Hindlimb muscle (tissue), 1 donor: ENCODE measurements around the gene KRT20. TPM values are rescaled to one million over a fixed set of nuclear protein-coding genes. Genes with fewer than 3 reads are reported as not detected.
"Not testable (repeated sequence)": the region's sequence is repeated elsewhere in the genome, so short reads cannot be mapped to it uniquely, and the experiment has no call there.

Source experiments
- DNase-seq: peaks from one replicate; pipeline ENCODE4 v3.0.0-alpha.2; 2013
- polyA plus RNA-seq: library from polyadenylated mRNA; unstranded; fragments of 120-200 nt; gene quantifications from one replicate; pipeline ENCODE4 v1.2.1, GENCODE V29; 2013; ENCODE audit not compliant: insufficient read length

Gene KRT20, protein sequence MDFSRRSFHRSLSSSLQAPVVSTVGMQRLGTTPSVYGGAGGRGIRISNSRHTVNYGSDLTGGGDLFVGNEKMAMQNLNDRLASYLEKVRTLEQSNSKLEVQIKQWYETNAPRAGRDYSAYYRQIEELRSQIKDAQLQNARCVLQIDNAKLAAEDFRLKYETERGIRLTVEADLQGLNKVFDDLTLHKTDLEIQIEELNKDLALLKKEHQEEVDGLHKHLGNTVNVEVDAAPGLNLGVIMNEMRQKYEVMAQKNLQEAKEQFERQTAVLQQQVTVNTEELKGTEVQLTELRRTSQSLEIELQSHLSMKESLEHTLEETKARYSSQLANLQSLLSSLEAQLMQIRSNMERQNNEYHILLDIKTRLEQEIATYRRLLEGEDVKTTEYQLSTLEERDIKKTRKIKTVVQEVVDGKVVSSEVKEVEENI
- not detected for polyA plus RNA-seq

DNA sequence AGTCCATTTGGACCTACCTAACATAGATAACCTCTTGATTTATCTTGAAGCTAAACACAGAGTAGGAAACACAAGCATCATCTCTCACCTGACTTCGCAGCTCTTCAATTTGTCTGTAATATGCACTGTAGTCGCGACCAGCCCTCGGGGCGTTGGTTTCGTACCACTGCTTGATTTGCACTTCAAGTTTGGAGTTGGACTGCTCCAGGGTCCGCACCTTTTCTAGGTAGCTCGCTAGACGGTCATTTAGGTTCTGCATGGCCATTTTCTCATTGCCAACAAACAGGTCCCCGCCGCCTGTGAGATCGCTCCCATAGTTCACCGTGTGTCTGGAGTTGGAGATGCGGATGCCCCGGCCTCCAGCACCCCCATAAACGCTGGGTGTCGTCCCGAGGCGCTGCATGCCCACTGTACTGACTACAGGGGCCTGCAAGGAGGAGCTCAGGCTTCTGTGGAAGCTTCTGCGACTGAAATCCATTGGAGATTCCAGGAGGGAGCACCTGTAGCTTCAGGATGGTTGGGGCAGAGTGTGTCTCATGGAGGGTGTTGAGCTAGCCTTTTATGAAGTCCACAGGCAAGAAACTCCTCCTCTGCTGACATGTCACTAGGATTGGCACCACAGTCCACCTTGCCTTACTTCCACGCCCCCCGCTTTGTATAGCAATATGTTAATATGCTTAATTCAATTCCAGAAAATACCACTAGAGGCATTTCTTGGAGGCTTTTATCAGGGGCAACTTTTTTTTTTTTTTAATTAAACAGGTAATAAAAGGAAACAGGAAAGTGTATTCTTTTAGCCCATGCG is at the start of gene KRT20:
TSS of gene KRT20 (minus strand) at position 535 of the 805 bp plus-strand sequence. CDS start at position 478, 57 bp downstream.
- DNase-seq, result no peak

DNA sequence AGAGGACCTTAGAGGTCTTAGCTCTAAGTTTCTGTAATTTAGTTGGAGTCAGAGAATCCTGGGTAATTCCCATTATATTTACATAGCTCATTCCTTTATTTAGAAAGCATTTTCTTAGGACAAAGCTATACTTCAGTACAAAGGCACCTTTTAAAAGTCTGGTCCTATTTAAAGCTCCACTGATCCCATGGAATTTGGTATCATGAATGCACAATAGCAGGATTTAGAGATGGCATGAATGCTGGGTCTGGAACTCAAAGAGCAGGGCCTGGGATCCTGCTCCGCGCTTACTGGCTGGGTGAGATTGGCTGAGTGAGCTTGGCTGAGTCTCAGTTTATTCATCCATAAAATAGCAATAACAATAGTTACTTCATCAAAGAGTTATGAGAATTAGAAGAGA is 47.6 kb upstream of the KRT20 start:
- DNase-seq, result no peak

DNA sequence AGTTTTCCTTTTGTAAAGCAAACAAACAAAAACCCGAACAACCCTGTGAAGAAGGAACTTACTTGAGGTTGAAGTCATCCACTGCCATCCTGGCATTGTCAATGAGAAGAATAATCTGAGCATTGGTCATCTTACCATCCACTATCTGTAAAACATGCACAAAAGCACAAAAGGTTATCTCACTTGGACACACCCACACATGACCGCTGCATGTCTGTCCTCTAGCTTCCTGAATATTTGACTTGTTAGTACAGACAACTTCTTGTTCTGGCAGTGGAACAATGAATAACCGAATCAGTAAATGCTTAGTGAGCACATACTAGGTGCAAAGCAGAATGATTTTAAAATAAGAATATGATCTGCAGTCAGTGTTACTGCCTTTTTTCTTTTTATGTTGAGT is 46.3 kb upstream of the KRT20 start:
- no peak for DNase-seq

DNA sequence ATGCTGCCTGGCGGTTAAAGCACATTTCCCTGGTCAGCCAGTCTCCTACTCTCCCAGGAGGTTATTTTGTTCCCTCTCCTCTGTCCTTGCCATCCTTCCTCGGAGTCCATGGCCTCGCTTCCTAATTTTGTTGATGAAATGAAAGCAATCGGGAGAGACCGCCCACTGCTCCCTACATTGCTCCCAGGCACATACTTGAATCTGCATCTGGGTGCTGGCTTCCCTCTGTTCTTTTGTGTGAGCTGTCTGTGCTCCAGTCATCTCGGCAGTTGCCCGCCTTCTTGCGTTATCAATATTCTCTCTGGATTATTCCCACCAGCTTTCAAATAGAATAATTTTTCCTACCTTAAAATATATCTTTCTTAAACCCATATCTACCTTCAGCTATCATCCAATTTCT is 41.3 kb upstream of the KRT20 start:
- DNase-seq, result no peak

DNA sequence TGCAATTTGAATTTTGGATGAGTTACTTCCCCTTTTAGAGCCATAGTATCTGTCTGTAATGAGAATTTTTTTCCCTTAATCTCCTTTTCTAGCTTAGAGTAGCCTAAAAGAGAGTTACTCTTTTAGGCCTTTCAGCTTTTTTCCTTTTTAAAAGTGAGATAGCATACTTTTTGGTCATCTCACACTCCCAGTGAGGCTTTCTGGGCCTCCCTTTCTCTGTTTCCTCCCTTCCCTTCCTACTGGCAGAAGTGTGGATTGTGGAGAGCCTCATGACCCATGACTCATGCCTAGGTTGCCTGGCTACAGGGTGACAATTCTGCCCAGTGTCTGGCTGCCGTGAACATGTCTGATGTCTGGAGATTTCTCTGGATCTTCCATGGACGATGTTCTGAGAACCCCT is 37.2 kb upstream of the KRT20 start:
- no peak for DNase-seq

DNA sequence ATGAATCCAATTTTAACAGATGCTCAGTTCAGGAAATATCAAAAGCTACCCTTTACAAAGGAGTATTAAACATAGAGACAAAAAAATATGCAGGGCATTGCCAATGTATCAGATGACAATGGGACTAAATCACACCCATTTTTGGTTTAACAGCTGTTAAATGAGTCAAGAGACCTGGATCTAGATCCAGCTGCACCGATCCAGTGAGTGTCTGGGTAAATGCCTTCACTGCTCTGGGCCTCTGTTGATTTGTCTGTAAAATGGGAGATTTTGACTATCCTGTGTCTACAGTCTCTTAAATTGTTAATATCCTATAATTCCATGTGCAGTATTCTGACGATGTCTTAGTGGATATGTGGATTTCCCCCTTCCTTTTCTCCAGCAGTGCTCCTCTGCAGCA is 36.0 kb upstream of the KRT20 start:
- DNase-seq, result no peak

DNA sequence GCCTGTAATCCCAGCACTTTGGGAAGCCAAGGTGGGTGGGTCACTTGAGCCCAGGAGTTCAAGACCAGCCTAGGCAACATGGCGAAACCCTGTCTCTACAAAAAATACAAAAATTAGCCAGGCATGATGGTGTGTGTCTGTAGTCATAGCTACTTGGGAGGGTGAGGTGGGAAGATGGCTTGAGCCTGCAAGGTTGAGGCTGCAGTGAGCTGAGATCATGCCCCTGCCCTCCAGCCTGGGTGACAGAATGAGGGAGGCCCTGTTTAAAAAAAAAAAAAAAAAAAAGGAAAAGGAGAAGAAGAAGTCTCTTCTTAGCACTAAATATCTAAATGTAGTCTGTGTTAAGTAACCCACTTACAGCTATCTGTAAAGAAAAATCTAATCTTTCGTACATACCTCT is 32.1 kb upstream of the KRT20 start:
- DNase-seq, result not testable (repeated sequence)

DNA sequence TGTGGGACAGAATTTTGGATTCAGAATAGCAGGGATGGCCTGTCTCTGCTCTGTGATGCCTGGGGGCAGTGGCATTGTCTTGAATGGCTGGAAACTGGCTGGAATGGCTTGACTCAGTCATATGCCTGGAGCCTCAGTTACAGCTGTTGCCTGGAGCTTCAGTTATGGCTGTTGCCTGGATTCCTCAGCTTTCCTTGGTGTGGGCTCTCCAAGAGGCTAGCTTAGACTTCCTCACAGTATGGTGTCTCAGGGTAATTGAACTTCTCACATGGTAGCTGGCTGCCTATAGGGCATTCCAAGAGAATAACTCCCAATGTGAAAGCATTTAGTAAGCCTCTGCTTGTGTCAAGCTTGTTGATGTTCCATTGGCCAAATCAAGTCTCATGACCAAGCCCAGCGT is 31.3 kb upstream of the KRT20 start:
- DNase-seq, result no peak

DNA sequence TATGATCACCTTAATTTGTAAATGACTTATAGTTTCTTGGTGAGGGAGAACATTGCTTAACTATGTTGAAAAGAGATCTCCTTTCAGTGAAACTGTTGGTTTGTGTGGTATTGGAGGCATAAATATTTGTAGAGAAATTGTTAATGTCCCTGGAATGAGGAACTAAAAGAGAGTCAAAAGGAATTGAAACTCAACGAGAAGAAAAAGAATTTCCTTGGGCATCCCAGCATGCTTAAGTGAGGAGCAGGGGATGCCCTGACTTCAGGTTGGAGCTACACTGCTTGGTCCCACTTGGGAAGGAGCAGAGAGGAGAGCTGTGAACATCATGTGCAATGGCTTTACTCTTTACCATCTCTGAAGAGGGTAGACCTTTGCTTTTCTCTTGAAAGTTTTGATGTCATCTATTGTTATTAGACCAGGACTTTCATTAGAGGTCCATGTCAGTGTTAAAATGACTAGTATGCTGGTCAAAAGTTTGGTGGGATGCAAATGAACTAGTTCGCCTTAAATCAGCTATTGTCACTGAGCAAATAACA is 30.7 kb upstream of the KRT20 start:
- DNase-seq, result no peak

DNA sequence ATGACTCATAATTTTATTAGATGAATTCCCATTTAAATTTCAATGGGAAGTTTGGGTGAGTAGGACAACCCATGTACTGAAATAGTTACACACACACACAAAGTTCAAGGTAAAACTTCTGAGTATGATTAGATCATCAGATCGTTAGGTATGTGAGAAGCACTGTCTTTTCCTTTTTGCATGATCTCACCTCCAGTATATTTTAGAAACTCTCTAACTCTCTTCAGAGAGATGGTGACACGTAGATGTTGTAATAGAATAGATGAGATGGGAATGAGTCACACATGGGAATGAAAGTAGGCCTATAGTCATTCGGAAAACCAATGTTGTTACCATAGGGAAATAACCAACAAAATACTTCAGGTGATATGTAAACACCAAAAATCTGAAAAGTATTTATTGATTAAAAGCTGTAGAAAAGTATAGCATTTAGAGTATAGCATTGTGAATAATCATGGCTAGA is 30.2 kb upstream of the KRT20 start:
- no peak for DNase-seq

DNA sequence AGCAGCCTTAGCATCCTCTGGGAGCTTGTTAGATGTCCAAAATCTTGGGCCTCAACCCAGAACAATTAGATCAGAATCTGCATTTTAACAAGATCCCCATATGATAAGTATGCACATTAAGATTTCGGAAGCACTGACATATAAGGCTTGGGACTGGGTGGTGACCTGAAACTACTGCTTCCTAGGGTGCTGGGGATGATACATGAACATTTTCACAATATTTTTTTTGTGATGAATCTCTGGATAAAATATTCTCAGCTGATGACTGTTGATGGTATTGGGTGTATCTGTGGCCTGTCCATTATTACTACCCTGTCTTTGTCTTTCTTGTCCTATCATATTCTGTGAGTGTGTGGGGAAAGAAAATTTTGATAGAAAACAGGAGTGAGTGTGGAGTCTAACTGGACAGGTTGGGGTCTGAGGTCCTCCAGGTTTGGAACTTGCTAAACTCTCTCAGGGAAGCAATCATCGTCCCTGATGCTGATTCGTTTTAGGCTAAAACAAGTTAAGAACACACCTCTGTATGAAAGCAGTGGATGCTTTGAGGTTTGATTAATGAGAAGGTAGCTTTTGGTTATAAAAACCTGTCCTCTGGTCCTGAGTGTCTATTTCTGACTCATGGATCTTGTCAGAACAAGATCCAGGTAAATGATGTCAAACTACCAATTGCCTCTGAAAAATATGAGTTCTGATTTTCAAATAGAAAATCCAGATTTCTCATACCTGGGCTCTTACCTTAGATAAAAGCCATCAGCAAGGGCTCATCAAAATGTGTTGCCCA is 29.2 kb upstream of the KRT20 start:
- DNase-seq, result no peak

DNA sequence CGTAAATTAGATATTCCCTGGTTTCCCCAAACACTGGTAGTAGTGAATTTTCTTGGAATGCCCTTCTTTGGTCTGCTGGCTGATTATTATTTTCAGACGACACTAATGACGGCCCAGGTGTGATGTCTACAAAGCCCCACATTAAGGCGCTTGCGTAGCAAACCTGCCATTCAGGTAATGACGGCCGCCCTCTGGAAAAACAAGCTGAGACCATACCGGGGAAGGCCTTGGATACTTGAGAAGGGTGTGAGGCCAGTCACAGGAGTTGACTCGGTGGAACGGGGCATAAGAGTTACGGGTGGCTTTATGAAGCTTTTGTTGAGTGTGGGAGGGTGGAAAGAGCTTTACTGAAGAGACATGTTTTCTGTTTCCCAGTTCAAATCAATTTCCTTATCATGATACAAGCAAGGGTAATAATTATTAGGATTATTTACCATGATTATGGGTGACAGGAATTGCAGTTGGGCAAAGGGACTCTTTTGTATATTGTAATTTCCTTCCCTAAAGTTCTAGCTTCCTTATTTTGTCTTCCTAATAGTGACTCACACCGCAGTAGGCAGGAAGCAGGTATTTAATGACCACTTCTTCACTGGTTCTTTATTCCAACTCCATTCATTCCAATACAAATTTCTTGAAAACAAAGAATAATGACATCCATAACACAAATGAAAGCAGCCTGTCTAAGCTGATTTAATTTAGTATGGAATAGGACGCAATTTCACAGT is 27.6 kb upstream of the KRT20 start:
- no peak for DNase-seq

DNA sequence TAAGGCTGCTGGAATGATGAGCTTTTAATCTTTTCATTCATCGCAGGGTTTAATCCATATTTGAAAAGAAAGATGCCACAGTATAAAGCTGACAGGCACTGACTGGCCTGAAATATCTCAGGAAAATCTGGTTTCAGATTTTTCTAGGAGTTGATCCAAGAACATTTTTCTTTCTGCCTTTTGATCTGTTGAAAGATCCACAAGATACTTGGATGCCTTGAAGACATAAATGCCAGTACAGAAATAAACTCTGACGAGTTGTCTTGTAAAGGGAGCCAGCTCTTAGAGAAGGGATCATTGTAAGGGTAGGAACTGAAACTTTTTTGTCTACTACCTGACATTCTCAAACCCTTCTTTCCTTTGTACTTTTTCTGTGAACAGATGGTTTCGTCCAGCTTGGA is 25.4 kb upstream of the KRT20 start:
- DNase-seq, result peak; percentile 11

DNA sequence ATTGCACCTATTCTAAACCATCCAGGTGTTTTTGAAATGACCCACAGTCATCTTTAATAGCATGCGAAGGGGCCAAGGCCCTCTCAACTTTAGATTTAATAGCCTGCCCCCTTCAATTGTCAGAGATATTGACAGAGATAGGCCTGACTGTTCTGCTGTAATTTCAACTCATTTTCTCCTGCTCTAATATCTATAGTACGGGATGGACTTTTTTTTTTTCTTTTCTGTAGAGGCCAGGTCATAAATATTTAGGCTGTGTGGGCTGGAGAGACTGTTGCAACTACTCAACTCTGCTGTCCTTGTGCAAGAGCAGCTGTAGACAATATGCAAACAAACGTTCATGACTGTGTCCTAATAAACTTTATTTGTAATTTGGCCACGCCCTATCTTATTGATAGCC is 24.7 kb upstream of the KRT20 start:
- no peak for DNase-seq

DNA sequence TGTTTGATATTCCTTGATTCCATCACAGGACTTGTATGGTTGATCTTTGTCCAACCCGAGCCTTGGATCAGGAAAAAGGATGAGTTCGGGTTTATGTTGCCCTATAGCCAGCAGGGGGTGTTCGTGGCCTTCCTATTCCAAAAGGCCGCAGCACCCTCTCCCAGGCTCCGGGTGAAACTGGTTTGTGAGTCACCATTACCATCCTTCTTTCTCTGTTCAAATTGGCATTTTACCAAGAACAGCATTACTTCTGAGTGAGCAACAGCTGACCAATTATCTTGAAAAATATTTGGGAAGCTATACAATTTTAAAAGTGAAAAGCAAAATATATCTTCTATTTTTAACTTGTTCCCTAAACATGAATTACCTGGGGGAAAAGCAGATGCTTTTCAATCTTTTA is 24.3 kb upstream of the KRT20 start:
- peak; percentile 75 for DNase-seq

DNA sequence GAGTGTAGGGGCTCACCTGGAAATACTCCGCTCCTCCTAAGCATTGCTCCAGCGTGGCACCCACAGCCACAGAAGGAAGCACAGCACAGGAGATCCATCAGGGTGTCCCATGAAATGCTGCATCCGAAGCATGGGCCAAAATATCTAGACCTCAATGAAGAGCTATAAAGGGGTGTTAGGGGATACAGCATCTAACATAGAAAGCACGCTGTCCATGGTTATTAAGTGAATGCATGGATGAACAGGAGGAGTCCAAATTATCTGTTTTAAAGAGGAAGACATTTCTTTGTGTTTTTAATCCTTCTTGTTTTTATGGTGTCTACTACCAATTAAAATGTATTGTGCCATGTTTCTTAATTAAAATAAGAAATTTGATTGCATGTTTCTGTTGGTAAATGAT is 21.6 kb upstream of the KRT20 start:
- DNase-seq, result no peak

DNA sequence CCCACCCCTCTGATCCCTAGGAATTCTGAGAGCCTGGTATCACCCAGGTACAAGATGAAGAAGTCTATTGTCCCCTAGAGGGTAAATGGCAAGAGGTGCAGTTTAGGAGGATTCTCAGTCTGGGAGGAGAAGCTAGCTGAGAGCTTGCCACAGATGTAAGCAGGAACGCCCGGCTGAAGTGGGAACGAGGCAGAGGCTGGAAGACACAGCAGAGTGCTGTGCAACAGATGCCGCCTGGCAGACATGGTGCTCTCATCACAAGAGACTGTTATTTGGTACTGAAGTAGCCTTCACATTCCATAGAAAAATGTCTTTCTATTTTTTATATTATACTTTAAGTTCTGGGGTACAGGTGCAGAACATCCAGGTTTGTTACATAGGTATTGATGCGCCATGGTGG is 20.3 kb upstream of the KRT20 start:
- DNase-seq, result no peak

DNA sequence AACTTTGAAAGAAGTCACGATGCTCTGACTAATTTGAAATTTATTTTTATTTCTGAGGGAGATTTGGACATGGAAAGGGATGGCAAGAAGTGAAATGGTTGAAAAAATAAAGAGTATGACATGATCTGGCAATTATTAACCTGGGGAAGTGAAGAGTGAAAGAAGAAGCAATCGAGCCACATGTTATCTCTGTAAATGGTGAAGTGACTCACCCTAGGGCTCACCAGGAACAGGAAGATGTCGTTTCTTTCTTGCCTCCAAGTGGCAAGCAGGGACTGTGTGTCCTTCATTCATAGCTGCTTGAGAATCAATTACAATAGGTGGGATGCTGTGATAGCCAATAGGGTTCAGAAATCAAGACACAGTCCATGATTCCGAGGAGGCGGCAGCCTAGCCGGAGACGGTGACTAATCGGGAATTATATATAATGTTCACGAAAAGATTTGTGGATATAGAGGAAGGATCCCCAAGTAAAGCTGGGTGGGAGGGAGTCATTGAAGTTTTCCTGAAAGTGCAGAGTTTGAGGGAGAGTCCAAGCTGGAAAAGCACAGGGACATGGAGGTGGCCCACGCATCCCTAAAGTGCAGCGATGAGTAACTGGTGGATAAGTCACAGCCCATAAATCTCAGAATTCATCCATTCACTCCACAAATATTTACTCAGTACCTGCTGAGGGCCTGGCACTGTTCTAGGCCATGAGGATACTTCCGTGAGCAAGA is 18.2 kb upstream of the KRT20 start:
- DNase-seq, result no peak

DNA sequence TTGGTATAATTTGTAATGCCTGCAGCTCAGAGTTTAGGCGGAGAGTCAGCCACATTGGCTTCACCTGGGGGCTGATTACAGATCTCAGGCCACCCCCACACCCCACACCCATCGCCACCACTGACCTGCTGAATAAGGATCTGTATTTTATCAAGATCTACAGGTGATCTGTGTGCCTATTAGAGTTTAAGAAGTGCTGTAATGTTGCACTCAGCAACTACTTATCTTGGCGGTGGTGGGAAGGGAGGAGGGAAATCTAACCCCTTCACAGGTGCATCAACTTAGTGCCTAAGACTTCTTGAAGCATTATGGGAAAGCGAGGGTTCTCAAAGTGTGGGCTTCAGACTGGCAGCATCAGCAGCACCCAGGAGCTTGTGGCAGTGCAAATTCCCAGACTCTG is 17.5 kb upstream of the KRT20 start:
- no peak for DNase-seq

DNA sequence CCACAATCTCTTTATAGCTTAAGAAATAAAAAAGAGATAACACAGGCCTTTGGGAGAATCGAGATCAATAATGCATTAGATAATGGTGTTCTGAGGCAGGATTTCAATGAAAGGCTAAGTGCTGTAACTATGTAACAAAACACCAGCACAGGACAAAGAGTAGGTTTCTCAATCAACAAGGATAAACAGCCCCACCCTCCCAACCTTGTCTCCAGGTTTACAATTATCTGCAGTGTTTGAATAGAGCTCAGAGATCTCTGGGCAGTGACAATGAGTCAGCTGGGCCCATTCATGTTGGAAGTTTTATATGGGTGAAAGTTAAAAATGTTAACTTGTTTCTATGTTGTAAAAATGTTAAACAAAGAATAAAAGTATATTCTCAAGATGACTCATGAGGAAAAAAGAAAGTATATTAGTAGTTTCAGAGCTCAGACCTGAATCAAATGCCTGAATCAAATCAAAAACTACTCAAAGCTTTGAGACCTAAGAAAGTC is 17.0 kb upstream of the KRT20 start:
- DNase-seq, result no peak

DNA sequence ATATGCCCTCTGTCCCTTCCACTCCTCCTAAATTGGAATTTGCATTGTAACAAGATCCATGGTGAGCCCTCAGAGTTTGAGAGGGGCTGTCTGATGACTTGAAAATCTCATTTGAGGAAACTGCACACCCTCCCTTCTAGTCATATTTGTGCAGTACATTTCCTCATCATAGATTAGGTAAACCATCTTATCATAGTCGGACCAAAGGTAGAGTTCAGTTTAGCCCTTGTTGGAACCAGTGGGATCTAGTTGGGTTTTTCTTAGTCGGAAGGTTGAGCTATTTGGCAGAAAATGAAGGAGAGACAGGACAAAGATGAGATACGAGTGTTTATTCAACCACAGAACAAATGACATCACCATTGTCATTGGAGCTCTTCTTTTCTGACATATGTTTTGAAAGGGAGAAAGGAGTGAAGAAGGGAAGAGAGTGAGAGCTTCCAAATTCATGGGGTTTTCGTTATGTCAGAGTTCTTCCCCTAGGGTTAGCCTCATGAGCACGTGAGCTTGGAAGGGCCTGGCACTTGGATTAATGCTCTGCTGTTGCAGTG is 15.8 kb upstream of the KRT20 start:
- DNase-seq, result no peak
